Liver (tissue), 9 donors: ENCODE measurements around the gene CYP4F11. TPM values are rescaled to one million over a fixed set of nuclear protein-coding genes. Genes with fewer than 3 reads are reported as not detected.
"Not testable (repeated sequence)": the region's sequence is repeated elsewhere in the genome, so short reads cannot be mapped to it uniquely, and the experiment has no call there.

ENCODE experiments used
- DNase-seq: peaks from one replicate; pipeline ENCODE4 v3.0.0-alpha.2; 2017; ENCODE audit warnings: low spot score
- H3K27ac ChIP-seq, 2 donors: one replicate each; pipeline ENCODE4 v1.7.0; 2013; ENCODE audit warnings: inconsistent platforms in 2 of 2, low read length in 2 of 2, control low read depth in 1 of 2, low read depth in 1 of 2, mild to moderate bottlenecking in 1 of 2
- H3K27me3 ChIP-seq, 4 donors: one replicate each; pipeline versions ENCODE4 v1.6.1 to v1.7.0; 2013; ENCODE audit warnings: low read length in 3 of 4, inconsistent platforms in 1 of 4, mild to moderate bottlenecking in 1 of 4, moderate library complexity in 1 of 4; ENCODE audit not compliant: control insufficient read depth in 4 of 4, insufficient read depth in 4 of 4
- H3K36me3 ChIP-seq, 4 donors: one replicate each; pipeline versions ENCODE4 v1.6.1 to v1.7.0; 2013; ENCODE audit warnings: low read length in 3 of 4, mild to moderate bottlenecking in 3 of 4, low read depth in 1 of 4, moderate library complexity in 1 of 4; ENCODE audit not compliant: control insufficient read depth in 4 of 4, insufficient read depth in 3 of 4
- H3K4me1 ChIP-seq, 4 donors: one replicate each; pipeline versions ENCODE4 v1.6.1 to v1.7.0; 2013; ENCODE audit warnings: low read length in 3 of 4, mild to moderate bottlenecking in 3 of 4, moderate library complexity in 1 of 4; ENCODE audit not compliant: control insufficient read depth in 4 of 4, insufficient read depth in 4 of 4
- H3K4me3 ChIP-seq, 3 donors: one replicate each; pipeline versions ENCODE4 v1.6.1 to v1.7.0; 2013; ENCODE audit warnings: low read length in 3 of 3, control low read depth in 1 of 3, low read depth in 1 of 3, mild to moderate bottlenecking in 1 of 3
- H3K9ac ChIP-seq, 2 donors: one replicate each; pipeline ENCODE4 v1.7.0; 2013; ENCODE audit warnings: low read length in 2 of 2, mild to moderate bottlenecking in 2 of 2, moderate library complexity in 2 of 2, control low read depth in 1 of 2, low read depth in 1 of 2
- H3K9me3 ChIP-seq, 4 donors: one replicate each; pipeline versions ENCODE4 v1.6.1 to v1.7.0; 2013; ENCODE audit warnings: low read length in 3 of 4; ENCODE audit not compliant: control insufficient read depth in 4 of 4
- CTCF ChIP-seq: fragments of 150-350 bp; IDR thresholded peaks from 2 replicates; pipeline ENCODE4 v1.5.1; 2017; ENCODE audit warnings: improper control_type of control experiment, low read depth, low read length; ENCODE audit not compliant: missing input control
- EGR1 ChIP-seq, 2 donors: IDR thresholded peaks; 2 replicates each; pipeline ENCODE4 v1.6.1; 2016 to 2018; ENCODE audit warnings: antibody characterized with exemption in 2 of 2, low read depth in 2 of 2
- FOXA1 ChIP-seq: IDR thresholded peaks from 2 replicates; pipeline ENCODE4 v1.6.1; 2016; ENCODE audit warnings: antibody characterized with exemption
- FOXA2 ChIP-seq: IDR thresholded peaks from 2 replicates; pipeline ENCODE4 v1.6.1; 2016; ENCODE audit warnings: antibody characterized with exemption
- GABPA ChIP-seq, 2 donors: IDR thresholded peaks in 1 of 2; conservative IDR thresholded peaks in 1 of 2; 2 replicates each; pipeline ENCODE4 v1.6.1; 2016; ENCODE audit warnings: antibody characterized with exemption in 2 of 2, mild to moderate bottlenecking in 1 of 2, moderate library complexity in 1 of 2
- HNF4A ChIP-seq, 2 donors: conservative IDR thresholded peaks; 2 replicates each; pipeline ENCODE4 v1.6.1; 2016; ENCODE audit warnings: antibody characterized with exemption in 2 of 2, mild to moderate bottlenecking in 2 of 2
- HNF4G ChIP-seq: IDR thresholded peaks from 2 replicates; pipeline ENCODE4 v1.6.1; 2016; ENCODE audit warnings: antibody characterized with exemption
- JUND ChIP-seq, 2 donors: IDR thresholded peaks; 2 replicates each; pipeline ENCODE4 v1.6.1; 2016; ENCODE audit warnings: antibody characterized with exemption in 2 of 2
- NR2F2 ChIP-seq: IDR thresholded peaks from 2 replicates; pipeline ENCODE4 v1.6.1; 2016; ENCODE audit warnings: antibody characterized with exemption
- RAD21 ChIP-seq, 2 donors: IDR thresholded peaks; 2 replicates each; pipeline ENCODE4 v1.6.1; 2016; ENCODE audit warnings: antibody characterized with exemption in 2 of 2, mild to moderate bottlenecking in 2 of 2
- REST ChIP-seq: IDR thresholded peaks from 2 replicates; pipeline ENCODE4 v1.6.1; 2016; ENCODE audit warnings: antibody characterized with exemption, mild to moderate bottlenecking
- RXRA ChIP-seq, 2 donors: IDR thresholded peaks; 2 replicates each; pipeline ENCODE4 v1.6.1; 2017 to 2018; ENCODE audit warnings: antibody characterized with exemption in 2 of 2, mild to moderate bottlenecking in 1 of 2
- SP1 ChIP-seq: IDR thresholded peaks from 2 replicates; pipeline ENCODE4 v1.6.1; 2018; ENCODE audit warnings: antibody characterized with exemption, mild to moderate bottlenecking
- TAF1 ChIP-seq: conservative IDR thresholded peaks from 2 replicates; pipeline ENCODE4 v1.6.1; 2016; ENCODE audit warnings: antibody characterized with exemption, mild to moderate bottlenecking
- YY1 ChIP-seq: IDR thresholded peaks from 2 replicates; pipeline ENCODE4 v1.6.1; 2016; ENCODE audit warnings: antibody characterized with exemption, mild to moderate bottlenecking
- ZBTB33 ChIP-seq: IDR thresholded peaks from 2 replicates; pipeline ENCODE4 v1.6.1; 2016; ENCODE audit warnings: antibody characterized with exemption
- WGBS: extraction: QIAGEN DNeasy Blood & Tissue Kit; methylation state at CpG from one replicate; pipeline ENCODE4 v1.1.7; 2013; 5-methylcytosine and 5-hydroxymethylcytosine counted together
- polyA plus RNA-seq, 2 donors: library from polyadenylated mRNA; stranded (reverse) in 1 of 2; unstranded in 1 of 2; fragments of 200-250 nt in 1 of 2; fragments of >200 nt in 1 of 2; fragmentation: Nextera tagmentation in 1 of 2; extraction: Ambion mirVana in 1 of 2; gene quantifications; one replicate each; pipeline versions ENCODE4 v1.2.1 to v1.2.3, GENCODE V29; 2013 to 2015
- total RNA-seq, 2 donors: library from RNA; depleted of rRNA; stranded (reverse); fragments of >200 nt; gene quantifications; one replicate each; pipeline ENCODE4 v1.2.3, GENCODE V29; 2014
- TF ChIP-seq, protein P1 (sequence below): IDR thresholded peaks from 2 replicates; pipeline ENCODE4 v1.6.1; 2016; ENCODE audit warnings: antibody characterized with exemption
- TF ChIP-seq, protein P2 (sequence below): IDR thresholded peaks from 2 replicates; pipeline ENCODE4 v1.6.1; 2016; ENCODE audit warnings: antibody characterized with exemption
- donor health status: healthy.
- donor health status: healthy.
- donor health status: healthy.
- donor health status: healthy.
- donor health status: healthy.

CYP4F11 gene
- total and polyA plus RNA-seq, 4 donors = 2.1 to 77.4 (median 32.3) TPM

GRCh38 chr19:15874821-15875474 lies 59.4 kb downstream of the CYP4F11 start (continued):
- TF ChIP-seq EGR1 (IDR thresholded peaks at IDR 0.05; ENCODE audit: low read depth in 2 of 2) (no peak), RAD21 (IDR thresholded peaks at IDR 0.05) (no peak)

DNA sequence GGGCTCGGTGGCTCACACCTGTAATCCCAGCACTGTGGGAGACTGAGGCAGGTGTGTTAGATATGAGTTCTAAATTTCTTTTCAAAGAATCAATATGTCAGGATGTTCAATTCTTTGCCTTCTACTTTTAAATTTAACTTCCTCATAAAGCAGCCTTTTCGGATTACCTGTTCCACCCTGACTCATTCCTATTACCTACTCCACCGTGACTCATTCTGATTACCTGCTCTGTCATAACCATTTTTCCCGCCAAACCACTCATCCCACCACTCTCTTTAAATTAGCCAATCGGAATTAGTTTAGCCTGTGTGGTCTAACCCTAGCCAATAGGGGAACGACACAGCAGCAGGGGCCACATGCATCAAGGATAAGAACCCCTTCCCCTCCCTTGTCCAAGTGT lies 60.6 kb downstream of the CYP4F11 start:
- not testable (repeated sequence) for H3K27me3 ChIP-seq, H3K9ac ChIP-seq, H3K9me3 ChIP-seq, H3K4me3 ChIP-seq, DNase-seq, H3K36me3 ChIP-seq, H3K27ac ChIP-seq
- peaks cover 6 to 13% (median 11%) of the 10 kb centered on the region in 4 donors for H3K4me1 ChIP-seq
- WGBS = 91% methylated on average over 6 of the region's 6 CpGs

DNA sequence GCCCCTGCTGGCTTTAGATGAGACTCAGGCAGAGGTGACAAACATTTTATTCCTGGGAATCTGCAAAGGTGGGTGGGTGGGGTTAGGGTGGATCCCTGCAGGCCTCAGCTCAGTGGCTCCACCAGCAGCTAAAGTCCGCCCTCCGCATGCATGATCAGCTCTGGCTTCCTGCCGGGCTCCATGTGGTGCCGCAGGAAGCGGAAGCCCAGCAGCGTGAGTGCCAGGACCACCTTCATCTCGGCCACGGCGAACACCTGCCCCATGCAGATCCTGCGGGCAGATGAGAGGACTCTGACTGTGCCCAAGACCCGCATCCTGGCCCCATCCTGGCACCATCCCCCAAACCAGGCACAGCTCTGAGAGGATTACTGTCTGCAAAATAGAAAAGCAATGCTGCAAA lies 62.8 kb downstream of the CYP4F11 start:
- no peak overlapping the region for H3K4me3 ChIP-seq
- H3K27ac ChIP-seq = no peak overlapping the region
- no peak for DNase-seq
- TF ChIP-seq RXRA (IDR thresholded peaks at IDR 0.05) (no peak), EGR1 (IDR thresholded peaks at IDR 0.05; ENCODE audit: low read depth in 2 of 2) (no peak), HNF4A (conservative IDR thresholded peaks at IDR 0.05) (no peak)
- no peak overlapping the region for H3K9ac ChIP-seq
- peaks cover 6 to 19% (median 15%) of the 10 kb centered on the region in 4 donors for H3K4me1 ChIP-seq
- H3K36me3 ChIP-seq = no peaks in the 10 kb centered on the region
- H3K9me3 ChIP-seq = no peaks in the 10 kb centered on the region
- H3K27me3 ChIP-seq = no peaks in the 10 kb centered on the region
- 57% methylated on average over 11 of the region's 11 CpGs for WGBS

GRCh38 chr19:15869873-15870272 lies 64.5 kb downstream of the CYP4F11 start:
- TF ChIP-seq FOXA2 (no peak), HNF4A (conservative IDR thresholded peaks at IDR 0.05) (no peak), SP1 (no peak), ZBTB33 (no peak), REST (no peak), TAF1 (no peak), FOXA1 (no peak), GABPA (IDR thresholded peaks at IDR 0.05 in 1 of 2, conservative IDR thresholded peaks at IDR 0.05 in 1 of 2) (no peak), YY1 (no peak), HNF4G (no peak), RXRA (IDR thresholded peaks at IDR 0.05) (no peak), JUND (IDR thresholded peaks at IDR 0.05) (no peak), EGR1 (IDR thresholded peaks at IDR 0.05; ENCODE audit: low read depth in 2 of 2) (no peak), NR2F2 (no peak), CTCF (no peak)
- TF ChIP-seq, protein P1, sequence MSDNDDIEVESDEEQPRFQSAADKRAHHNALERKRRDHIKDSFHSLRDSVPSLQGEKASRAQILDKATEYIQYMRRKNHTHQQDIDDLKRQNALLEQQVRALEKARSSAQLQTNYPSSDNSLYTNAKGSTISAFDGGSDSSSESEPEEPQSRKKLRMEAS = no peak
- TF ChIP-seq, protein P2, sequence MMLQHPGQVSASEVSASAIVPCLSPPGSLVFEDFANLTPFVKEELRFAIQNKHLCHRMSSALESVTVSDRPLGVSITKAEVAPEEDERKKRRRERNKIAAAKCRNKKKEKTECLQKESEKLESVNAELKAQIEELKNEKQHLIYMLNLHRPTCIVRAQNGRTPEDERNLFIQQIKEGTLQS = no peak
- no peaks in the 10 kb centered on the region for H3K27me3 ChIP-seq
- no peaks in the 10 kb centered on the region for H3K9me3 ChIP-seq
- no peak overlapping the region for H3K4me3 ChIP-seq
- peak overlapping the region in 1 of 2 donors; percentile 1 for H3K9ac ChIP-seq
- H3K36me3 ChIP-seq = no peaks in the 10 kb centered on the region
- DNase-seq = no peak
- H3K27ac ChIP-seq = peak overlapping the region; percentile 77 to 80
- peaks cover 6 to 22% (median 16%) of the 10 kb centered on the region in 4 donors for H3K4me1 ChIP-seq
- 57% methylated on average over 9 of the region's 9 CpGs for WGBS
